Activated CD4-positive, CD25-positive, alpha-beta regulatory T cell treated with anti-CD3 and anti-CD28 coated beads, Interleukin-2, amount 50 U/mL, for 16 hours (primary cell): Measurements from ENCODE around the gene LMO2.

Source experiments
- DNase-seq: peaks from one replicate; pipeline ENCODE4 v3.0.0-alpha.2; 2020; ENCODE audit warnings: low read depth, low spot score

LMO2 gene

DNA sequence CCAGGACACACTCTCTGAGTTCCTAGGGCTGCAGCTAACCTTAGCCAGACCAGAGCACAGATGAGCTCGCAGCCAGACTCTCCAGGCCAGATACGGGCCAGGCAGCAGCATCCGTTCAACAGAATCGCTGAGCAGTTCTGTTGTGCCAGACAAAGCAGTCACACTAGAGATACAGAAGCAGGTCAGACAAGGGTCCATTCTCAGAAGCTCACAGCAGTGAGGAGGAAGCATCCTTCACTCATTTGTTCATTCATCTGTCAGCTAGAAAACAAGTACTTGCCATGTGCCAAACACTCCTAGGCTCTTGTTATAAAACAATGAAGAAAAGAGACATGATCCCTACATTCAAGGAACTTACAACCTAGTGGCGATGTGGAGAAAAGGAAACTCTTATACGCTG, 2.6 kb downstream of the LMO2 start:
- no peak for DNase-seq

GRCh38 chr11:33887886-33888285, 4.0 kb downstream of the LMO2 start:
- DNase-seq = no peak

GRCh38 chr11:33885338-33886005, 6.4 kb downstream of the LMO2 start:
- DNase-seq = no peak

DNA sequence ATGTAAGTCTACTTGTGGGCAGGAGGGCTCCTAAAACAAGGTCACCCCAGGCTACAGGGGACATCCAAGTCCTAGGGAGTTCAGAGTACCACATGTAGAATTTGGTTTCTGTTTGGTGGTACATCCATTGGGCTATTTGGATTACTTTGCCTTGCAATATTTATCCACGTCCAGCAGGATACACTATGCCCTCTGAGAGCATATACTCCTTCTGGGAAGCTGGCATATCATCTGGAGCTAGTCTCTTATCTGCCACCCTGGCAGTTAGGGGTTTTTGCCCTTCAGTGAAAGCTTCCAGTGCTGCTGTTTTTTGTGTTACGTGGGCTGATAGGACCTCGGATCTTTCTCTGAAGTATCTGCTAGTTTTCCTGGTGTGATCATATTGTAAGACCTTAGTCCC, 7.3 kb downstream of the LMO2 start:
- no peak for DNase-seq

DNA sequence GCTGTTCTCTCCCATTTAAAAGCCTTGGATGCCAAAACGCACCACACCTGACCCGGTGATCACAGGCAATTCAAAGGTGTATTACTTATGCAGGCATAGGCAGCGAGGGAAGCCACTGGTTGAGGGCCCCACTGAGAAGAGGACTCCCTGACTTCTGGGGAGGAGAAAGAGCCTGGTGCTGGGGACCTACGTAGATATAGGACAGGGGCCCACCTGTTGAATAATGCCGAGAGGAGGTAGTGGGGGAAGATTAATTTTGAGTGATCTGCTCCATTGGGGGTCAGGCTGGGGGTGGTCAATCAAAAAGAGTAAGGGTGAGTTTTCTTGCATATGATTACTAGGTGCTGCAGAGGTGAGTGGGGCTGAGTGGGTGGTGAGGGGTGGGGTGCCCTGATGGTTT, 7.8 kb downstream of the LMO2 start:
- DNase-seq = no peak

- DNase-seq = no peak
Observed at GRCh38 chr11:33881651-33882503, 10.0 kb downstream of the LMO2 start.

GRCh38 chr11:33880979-33881378, 10.9 kb downstream of the LMO2 start:
- DNase-seq = no peak

DNA sequence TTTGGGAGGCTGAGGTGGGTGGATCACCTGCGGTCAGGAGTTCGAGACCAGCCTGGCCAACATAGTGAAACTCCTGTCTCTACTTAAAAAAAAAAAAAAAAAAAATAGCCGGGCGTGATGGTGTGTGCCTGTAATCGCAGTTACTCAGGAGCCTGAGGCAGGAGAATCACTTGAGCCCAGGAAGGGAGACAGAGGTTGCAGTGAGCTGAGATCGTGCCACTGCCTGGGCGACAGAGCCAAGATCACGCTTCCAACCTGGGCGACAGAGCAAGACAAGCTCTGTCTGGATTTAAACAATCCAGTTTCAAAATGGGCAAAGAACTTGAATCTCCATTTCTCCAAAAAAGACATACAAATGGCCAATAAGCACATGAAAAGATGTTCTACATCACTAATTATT, 12.5 kb downstream of the LMO2 start:
- DNase-seq = no peak

DNA sequence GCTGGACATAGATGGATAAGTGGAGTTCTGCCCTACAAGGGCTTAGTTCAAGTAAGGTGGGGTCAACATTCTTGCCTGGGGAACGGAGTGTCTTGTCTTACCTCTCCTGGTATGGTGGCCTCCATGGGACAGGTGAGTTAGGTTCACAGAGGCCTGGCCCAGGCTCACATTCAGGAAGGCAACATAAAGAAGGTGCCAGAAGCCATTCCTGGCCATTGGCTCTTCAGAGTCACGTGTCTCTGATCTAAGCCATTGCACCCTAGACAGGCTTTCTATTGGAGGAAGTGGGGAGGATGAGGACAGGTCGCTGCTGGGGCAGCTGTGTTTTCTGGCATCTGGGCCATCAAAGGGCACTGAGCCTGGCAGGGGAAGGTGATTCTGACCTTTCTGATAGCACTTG, 14.8 kb downstream of the LMO2 start:
- DNase-seq = no peak

DNA sequence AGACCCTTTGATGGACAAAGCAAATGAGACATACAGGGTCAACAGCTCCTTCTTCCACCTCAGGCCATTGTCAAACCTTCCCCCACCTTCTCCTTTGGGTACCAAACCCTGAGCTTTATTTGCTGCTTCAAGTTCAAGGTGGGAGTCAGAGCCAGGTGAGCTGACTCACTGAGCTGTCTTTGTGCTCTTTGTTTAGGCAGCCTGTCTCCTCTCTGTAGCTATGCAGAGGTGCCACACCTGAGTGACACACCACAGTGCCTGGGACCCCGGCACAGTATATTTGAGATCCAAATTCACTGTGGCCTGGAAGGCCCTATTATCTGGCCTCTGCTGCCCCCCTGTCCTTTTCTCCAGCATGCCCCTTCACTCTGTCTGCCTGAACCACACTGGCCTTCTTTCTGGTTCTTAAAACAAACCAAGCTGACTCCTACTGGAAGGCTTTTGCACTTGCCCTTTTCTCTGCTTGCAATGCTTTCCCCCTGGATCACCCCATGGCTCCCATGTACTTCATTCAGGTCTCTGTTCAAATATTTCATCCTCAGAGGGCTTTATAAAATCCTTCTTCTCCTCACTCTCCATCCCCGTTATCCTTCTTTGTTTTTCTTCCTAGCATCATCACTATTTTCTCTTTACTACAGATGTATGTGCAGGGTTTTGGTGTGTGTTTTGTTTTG, 16.1 kb downstream of the LMO2 start:
- no peak for DNase-seq

GRCh38 chr11:33874910-33875490, 16.9 kb downstream of the LMO2 start:
- DNase-seq = no peak

GRCh38 chr11:33874433-33874832, 17.4 kb downstream of the LMO2 start:
- no peak for DNase-seq

- no peak for DNase-seq
Observed at GRCh38 chr11:33869481-33870422, 22.1 kb downstream of the LMO2 start.

DNA sequence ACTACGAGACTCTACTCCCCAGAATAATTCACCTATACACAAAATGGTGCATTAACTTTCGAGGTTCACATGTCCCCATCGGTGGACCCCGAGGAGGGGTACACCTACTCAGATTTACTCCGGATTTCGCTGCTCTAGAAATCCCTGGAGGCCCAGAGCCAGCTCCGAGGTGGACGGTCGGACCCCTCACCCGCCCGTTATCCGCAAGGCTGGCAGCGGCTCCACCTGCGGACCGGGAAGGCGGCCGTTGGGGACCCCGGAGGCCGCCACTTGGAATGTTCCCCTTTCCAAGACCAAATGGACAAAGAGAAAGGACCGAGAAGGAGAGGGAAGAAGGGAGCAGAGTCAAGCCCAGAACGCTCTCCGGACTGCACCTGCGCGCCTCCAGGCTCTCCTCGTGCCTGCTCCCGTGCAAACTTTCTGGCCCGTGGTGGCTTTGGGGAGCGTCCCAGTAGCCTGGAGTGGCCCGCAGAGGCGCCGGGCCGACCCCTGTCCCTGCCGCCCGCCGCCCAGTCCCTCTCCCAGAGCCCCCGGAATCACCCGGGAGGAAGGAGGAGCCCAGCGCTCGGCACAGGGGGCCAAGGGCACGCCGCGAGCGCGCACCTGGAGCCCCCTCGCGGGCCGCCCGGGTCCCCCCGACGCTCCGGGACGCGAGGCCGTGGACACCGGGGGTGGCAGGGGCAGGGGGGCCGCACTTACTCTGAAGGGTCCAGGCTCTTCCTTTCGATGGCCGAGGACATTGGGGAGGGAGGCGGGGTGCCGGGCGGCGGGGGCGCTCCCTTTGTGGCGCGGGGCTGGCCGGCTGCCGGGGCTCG, 23.0 kb downstream of the LMO2 start:
- no peak for DNase-seq

- DNase-seq = no peak
Observed at GRCh38 chr11:33867996-33868646, 23.8 kb downstream of the LMO2 start.

GRCh38 chr11:33867561-33867960, 24.3 kb downstream of the LMO2 start:
- DNase-seq = no peak

GRCh38 chr11:33866936-33867335, 24.9 kb downstream of the LMO2 start:
- no peak for DNase-seq

GRCh38 chr11:33864479-33864878, 27.4 kb downstream of the LMO2 start:
- DNase-seq = no peak

DNA sequence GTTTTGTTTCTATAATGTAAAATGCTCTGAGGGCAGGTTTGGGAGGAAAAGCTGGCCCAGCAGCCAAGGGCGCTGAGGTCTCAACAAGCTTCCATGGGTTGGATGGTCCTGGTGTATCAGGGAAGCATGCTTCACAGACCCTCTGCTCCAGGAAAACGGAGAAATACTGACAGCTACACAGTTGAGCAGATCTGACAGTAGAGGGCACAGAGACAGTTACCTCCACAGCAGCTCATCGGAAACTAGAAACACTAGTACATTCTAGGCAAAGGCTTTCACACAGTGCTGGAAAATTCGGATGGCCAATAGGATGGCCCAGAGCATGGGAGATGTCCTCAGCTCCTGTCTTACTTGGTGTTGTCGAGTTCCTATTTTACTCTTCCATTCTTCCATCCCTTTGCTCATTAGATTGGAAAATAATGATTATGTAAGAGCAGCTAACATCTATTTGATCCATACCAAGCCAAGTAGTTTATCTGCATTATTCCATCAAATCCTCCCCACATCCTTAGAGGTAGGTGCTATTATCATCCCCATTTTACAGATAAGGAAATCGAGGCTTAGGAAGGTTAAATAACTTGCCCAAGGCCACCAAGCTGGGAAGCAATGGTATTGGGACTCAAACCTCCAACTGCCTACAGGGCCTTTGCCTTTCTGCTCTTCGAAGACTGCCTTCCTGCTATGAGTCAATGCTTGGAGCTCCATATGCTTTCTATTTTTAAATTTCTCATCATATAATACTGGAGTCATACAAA, 28.3 kb downstream of the LMO2 start:
- no peak for DNase-seq
